Epithelial cell of esophagus (primary cell): ENCODE data around the gene UPF1.
A peak's percentile ranks its signal among the peaks of the same experiment; 100 is the strongest.

Experiments
- DNase-seq: peaks from one replicate; pipeline ENCODE4 v3.0.0; 2010; ENCODE audit warnings: low read depth
- H3K4me3 ChIP-seq: 2 replicates; pipeline ENCODE4 v1.5.1; 2011; ENCODE audit warnings: mild to moderate bottlenecking, low read length, control low read depth
- TF ChIP-seq, protein P1 (sequence below): IDR thresholded peaks from 2 replicates; pipeline ENCODE4 v1.5.1; 2011; ENCODE audit warnings: low read depth, mild to moderate bottlenecking, low read length, control low read depth, inconsistent platforms; ENCODE audit not compliant: insufficient read depth; ENCODE audit errors: missing control alignments

UPF1 gene

GRCh38 chr19:18846862-18847548 lies 15.2 kb downstream of the UPF1 start:
- TF ChIP-seq, protein P1, sequence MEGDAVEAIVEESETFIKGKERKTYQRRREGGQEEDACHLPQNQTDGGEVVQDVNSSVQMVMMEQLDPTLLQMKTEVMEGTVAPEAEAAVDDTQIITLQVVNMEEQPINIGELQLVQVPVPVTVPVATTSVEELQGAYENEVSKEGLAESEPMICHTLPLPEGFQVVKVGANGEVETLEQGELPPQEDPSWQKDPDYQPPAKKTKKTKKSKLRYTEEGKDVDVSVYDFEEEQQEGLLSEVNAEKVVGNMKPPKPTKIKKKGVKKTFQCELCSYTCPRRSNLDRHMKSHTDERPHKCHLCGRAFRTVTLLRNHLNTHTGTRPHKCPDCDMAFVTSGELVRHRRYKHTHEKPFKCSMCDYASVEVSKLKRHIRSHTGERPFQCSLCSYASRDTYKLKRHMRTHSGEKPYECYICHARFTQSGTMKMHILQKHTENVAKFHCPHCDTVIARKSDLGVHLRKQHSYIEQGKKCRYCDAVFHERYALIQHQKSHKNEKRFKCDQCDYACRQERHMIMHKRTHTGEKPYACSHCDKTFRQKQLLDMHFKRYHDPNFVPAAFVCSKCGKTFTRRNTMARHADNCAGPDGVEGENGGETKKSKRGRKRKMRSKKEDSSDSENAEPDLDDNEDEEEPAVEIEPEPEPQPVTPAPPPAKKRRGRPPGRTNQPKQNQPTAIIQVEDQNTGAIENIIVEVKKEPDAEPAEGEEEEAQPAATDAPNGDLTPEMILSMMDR, result peak; percentile 87
- peak; percentile 72 for DNase-seq
- H3K4me3 ChIP-seq, result no peak overlapping the region

DNA sequence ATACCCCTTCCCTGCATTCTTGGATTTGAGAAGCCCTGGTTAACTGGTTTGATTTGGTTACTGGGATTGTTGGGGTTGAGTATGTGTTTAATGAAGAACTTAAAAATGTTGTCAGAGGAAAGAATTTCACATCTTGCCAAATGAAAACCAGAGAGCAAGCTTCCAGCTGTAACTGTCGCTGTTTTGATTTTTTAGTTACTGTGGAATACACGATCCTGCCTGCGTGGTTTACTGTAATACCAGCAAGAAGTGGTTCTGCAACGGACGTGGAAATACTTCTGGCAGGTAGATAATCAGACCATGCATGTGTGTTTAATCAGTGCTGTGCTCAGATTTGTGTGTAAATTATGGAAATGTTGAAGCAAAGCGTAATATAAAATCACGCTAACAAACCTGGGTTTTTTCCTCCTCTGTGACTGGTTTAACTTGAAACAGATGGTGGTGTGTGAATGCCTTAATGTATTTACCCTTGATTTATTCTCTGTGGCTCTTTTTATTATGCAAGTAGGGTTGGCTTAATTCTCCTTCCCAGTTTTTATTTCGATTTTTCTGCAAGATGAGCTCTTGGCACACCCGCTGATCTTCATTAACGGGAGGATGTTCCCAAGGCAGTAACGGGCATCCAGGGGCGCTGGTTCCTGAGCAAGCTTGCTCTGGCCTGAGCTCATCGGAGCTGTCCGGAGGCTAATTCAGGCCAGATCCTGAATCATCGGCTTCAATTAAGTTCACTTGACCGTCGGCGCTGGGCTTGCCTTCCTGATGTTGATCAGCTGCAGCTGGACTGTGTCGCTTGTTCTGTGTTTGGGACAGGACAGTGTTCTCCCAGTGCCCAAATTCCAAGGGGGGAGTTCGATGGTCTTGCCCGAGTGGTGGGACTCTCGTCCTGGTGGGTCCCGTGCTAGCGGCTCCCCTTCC lies 16.0 kb downstream of the UPF1 start:
- DNase-seq, result no peak
- no peak overlapping the region for H3K4me3 ChIP-seq
- TF ChIP-seq, protein P1, result no peak

DNA sequence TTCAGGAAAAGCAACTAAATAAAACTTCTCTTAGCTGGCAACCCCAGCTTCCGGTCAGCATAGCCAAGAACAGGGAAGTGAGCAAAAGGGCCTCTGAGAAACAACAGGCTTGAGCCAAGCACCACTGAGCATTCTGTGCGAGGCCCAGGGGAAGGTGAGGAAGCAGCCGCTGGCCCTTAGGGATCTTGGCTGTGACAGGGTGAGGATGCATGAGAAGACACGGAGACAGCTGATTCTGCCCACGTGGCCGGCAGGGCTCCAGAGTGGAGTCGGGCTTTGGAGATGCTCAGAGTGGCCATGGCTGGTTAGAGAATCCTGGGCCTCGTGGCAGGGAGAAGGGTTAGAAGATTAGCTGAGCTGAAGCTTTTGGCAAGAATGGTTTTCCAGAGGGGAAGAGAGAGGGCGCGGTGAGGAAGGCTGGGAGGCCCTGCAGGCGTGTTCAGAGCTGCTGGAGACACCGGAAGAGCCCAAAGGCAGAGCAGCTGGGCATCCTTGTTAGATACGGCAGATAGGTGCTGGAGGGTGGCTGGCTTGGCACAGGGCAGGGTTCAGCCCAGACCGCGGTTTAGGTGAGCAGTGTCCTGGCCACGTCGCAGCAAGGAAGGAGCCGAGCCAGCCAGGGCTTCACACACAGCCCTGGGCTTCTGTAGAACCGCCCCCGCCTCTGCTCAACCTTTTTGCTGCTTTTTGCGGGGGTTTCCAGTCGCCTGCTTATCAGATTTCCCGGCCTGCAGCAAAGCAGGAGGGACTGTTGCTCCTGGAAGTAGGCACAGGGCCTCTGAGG lies 17.3 kb downstream of the UPF1 start:
- peak; percentile 31 for DNase-seq
- H3K4me3 ChIP-seq, result no peak overlapping the region
- TF ChIP-seq, protein P1, result no peak

DNA sequence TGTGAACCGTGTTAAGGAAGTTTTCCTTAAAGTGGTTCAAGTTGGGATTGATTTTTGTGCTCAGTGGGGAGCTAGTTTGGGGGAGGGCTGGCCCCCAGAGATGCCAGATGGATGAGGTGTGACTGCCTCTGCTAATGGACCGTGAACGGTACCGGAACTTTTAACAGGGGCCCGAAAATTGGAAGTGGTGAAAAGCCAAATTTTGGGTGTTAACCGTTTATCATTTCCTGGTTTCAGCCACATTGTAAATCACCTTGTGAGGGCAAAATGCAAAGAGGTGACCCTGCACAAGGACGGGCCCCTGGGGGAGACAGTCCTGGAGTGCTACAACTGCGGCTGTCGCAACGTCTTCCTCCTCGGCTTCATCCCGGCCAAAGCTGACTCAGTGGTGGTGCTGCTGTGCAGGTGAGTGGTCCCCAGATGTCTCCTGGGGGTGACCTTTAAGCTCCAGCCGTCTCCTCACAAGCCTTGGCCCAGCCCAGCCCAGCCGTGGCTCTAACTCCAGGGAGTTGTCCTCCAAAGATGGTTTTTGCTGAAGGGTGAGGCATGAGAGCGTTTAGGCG lies 18.2 kb downstream of the UPF1 start:
- H3K4me3 ChIP-seq, result no peak overlapping the region

GRCh38 chr19:18850471-18851375 lies 19.0 kb downstream of the UPF1 start:
- peak; percentile 66 for DNase-seq
- no peak overlapping the region for H3K4me3 ChIP-seq
- TF ChIP-seq, protein P1, result no peak

More for the DNA sequence above, 18.2 kb downstream of the UPF1 start:
- DNase-seq, result no peak
- TF ChIP-seq, protein P1, result no peak
